GM18502 (cell line): ENCODE data around the gene CCSER1.
"Not testable (repeated sequence)": the region's sequence is repeated elsewhere in the genome, so short reads cannot be mapped to it uniquely, and the experiment has no call there.

Experiments used
- ATAC-seq: cut with Tn5 transposase; IDR thresholded peaks from one replicate; pipeline ENCODE4 v1.9.1; 2021; ENCODE audit warnings: mild to moderate bottlenecking; ENCODE audit not compliant: unreplicated experiment, poor library complexity

The CCSER1 gene

GRCh38 chr4:91577864-91578263 lies 1450.7 kb downstream of the CCSER1 start:
- ATAC-seq = no peak

GRCh38 chr4:91590260-91590659 lies 1463.1 kb downstream of the CCSER1 start:
- no peak for ATAC-seq

- no peak for ATAC-seq
Observed at GRCh38 chr4:91592125-91592524, 1464.9 kb downstream of the CCSER1 start.

- ATAC-seq = no peak
Observed at GRCh38 chr4:91596718-91597117, 1469.5 kb downstream of the CCSER1 start.

- ATAC-seq = no peak
Observed at GRCh38 chr4:91598696-91599095, 1471.5 kb downstream of the CCSER1 start.

GRCh38 chr4:91600301-91600700 lies 1473.1 kb downstream of the CCSER1 start:
- no peak for ATAC-seq

- ATAC-seq = no peak
Observed at GRCh38 chr4:91601401-91601800, 1474.2 kb downstream of the CCSER1 start.

GRCh38 chr4:91611782-91612181 lies 1484.6 kb downstream of the CCSER1 start:
- ATAC-seq = no peak

- ATAC-seq = no peak
Observed at GRCh38 chr4:91620952-91621351, 1493.8 kb downstream of the CCSER1 start.

- ATAC-seq = no peak
Observed at GRCh38 chr4:91621446-91621845, 1494.3 kb downstream of the CCSER1 start.

- no peak for ATAC-seq
Observed at GRCh38 chr4:91622925-91623602, 1495.9 kb downstream of the CCSER1 start.

GRCh38 chr4:91623603-91623967 lies 1496.4 kb downstream of the CCSER1 start:
- ATAC-seq = not testable (repeated sequence)

- ATAC-seq = no peak
Observed at GRCh38 chr4:91630054-91630453, 1502.9 kb downstream of the CCSER1 start.

GRCh38 chr4:91630764-91631163 lies 1503.6 kb downstream of the CCSER1 start:
- ATAC-seq = no peak

GRCh38 chr4:91631335-91631734 lies 1504.1 kb downstream of the CCSER1 start:
- ATAC-seq = no peak

GRCh38 chr4:91636083-91636482 lies 1508.9 kb downstream of the CCSER1 start:
- ATAC-seq = no peak
